Pancreas (tissue), 10 donors: ENCODE data around the gene FAM3C. TPM values are rescaled to one million over a fixed set of nuclear protein-coding genes. Genes with fewer than 3 reads are reported as not detected.

ENCODE experiments used
- ATAC-seq, 4 donors: fragments of 200-7000 bp; cut with Tn5 transposase; one replicate each; pipeline versions ENCODE4 v1.8.0 to v1.9.1; 2020; ENCODE audit warnings: mild to moderate bottlenecking in 4 of 4, moderate library complexity in 4 of 4
- DNase-seq, 6 donors: peaks; one replicate each; pipeline ENCODE4 v3.0.0-alpha.2; 2020
- FAIRE-seq: peaks from 2 replicates; lab custom pipeline; 2012; peaks lifted over from hg19 to GRCh38; lab: Jason Lieb, UNC
- H3K27ac ChIP-seq, 4 donors: fragments of 200-600 bp; sonication (generic); 1 replicate in 3 of 4; 2 replicates in 1 of 4; pipeline versions ENCODE4 v1.5.0 to v1.8.0; 2020
- H3K27me3 ChIP-seq, 4 donors: fragments of 200-600 bp; one replicate each; pipeline ENCODE4 v1.8.0; 2021
- H3K36me3 ChIP-seq, 3 donors: fragments of 200-600 bp; sonication (generic) in 1 of 3; one replicate each; pipeline versions ENCODE4 v1.5.0 to v1.8.0; 2020 to 2021
- H3K4me1 ChIP-seq, 3 donors: fragments of 200-600 bp; one replicate each; pipeline ENCODE4 v1.8.0; 2021
- H3K4me3 ChIP-seq, 4 donors: fragments of 200-600 bp; sonication (generic) in 2 of 4; one replicate each; pipeline versions ENCODE4 v1.5.0 to v1.8.0; 2020 to 2021
- H3K9me3 ChIP-seq, 4 donors: fragments of 200-600 bp; one replicate each; pipeline ENCODE4 v1.8.0; 2021
- CTCF ChIP-seq, 4 donors: fragments of 200-600 bp; sonication (generic) in 3 of 4; IDR thresholded peaks; one replicate each; pipeline versions ENCODE4 v1.5.0 to v1.8.0; 2021; ENCODE audit warnings: antibody characterized with exemption in 4 of 4
- WGBS, 2 donors: extraction: QIAGEN DNeasy Blood & Tissue Kit; methylation state at CpG; one replicate each; pipeline ENCODE4 v1.1.7; 2013; 5-methylcytosine and 5-hydroxymethylcytosine counted together
- intact Hi-C, 3 donors: fragments of 100-400 bp; cut with DNase I; formaldehyde crosslinking; loops; one replicate each; pipeline versions ENCODE4 v1.11.1 to v1.14.2; 2022
- polyA plus RNA-seq, 2 donors: library from polyadenylated mRNA; stranded (reverse); fragments of 200-250 nt; gene quantifications; one replicate each; pipeline ENCODE4 v1.2.3, GENCODE V29; 2013
- total RNA-seq, 6 donors: library from RNA; stranded (reverse); fragmentation: NEBNext Ultra II Directional in 4 of 6; extraction: Animal tissue kit (Norgen Biotek cat#: 25700) in 4 of 6; gene quantifications; one replicate each; pipeline versions ENCODE4 v1.2.1 to v1.2.4, GENCODE V29; 2021 to 2023
- donor health status: healthy with polysubstance abuse.
- donor health status: DM: no; HTN: no; CAD: no; lungs with moderate emphysema.
- donor health status: DM: no; HTN: no; CAD: no.
- donor health status: control.
- donor health status: control.
- donor health status: Bipolar disorder and iron deficiency.
- donor health status: DM: yes; HTN: yes; CAD: no.
- donor health status: DM: no; HTN: no; CAD: no.
- donor health status: DM: no; HTN: no; CAD: no.
- donor health status: DM: yes; HTN: yes; CAD: no.

FAM3C gene
- total and polyA plus RNA-seq, 8 donors = 18.2 to 43.6 (median 37.4) TPM

DNA sequence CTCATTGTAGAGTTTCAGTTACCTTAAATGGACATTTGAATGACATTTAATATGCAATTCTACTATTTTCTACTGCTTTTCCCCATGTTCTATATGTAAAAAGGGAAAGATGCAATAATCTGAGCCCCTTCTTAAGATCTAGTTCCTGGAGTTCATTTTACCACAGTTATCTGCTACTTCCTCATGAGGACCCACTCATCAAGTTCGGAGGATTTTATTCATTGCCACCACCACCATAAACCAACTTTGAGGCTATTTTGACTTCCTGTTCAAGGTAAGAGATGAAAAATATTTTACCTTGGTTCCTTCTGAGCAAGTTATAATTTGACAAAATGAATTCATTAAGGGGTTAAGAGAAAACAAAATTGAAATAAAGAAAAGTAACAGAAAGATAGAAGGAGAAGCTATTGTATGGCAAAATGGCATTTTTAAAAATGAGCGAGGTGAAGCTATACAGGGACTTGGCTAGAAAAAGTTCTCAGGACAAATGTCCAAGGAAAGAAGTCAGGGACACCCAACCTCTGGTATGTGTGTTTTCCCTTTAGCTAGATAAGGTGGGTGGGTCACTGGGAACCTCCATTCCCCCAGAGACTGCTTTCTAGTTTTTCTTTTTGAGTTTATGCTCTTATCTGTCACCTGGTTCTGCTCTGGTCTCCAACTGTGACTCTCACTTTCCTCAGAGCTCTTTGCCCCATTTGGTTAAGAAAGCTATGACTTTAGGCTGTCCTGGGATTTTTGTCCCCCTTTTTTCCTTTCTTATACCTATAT is 14.9 kb upstream of the FAM3C start:
- H3K9me3 ChIP-seq = no peaks in the 10 kb centered on the region
- H3K27me3 ChIP-seq = no peaks in the 10 kb centered on the region
- ATAC-seq (no peak), DNase-seq (no peak), FAIRE-seq (no peak)
- no peaks in the 10 kb centered on the region for H3K4me1 ChIP-seq
- 76 to 92% methylated on average over 2 of the region's 2 CpGs for WGBS, 2 donors
- intact Hi-C loops = no loop called here
- no peaks in the 10 kb centered on the region for H3K36me3 ChIP-seq
- TF ChIP-seq CTCF (IDR thresholded peaks at IDR 0.05) = no peak
- H3K4me3 ChIP-seq = no peak overlapping the region
- no peak overlapping the region for H3K27ac ChIP-seq

DNA sequence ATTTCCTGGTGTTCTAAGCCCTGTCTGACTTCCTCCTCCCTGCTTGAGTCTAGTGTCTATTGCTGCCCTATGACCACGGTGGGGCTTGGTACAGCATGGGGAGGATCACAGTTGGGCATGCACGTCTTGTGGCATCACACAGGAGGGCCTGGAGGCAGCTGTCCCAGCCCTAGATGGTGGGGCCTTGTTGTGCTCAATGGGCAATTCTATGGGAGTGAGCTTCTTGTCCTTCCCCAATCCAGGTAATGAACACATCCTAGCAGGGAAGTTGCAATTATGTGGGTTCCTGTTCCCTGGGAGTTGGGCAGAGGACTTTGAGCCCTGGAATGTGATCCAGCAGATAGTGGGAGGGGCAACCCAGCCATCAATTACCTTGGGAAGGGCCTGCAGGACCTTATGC is 10.8 kb upstream of the FAM3C start:
- TF ChIP-seq CTCF (IDR thresholded peaks at IDR 0.05) = no peak
- intact Hi-C loops = no loop called here
- no peaks in the 10 kb centered on the region for H3K9me3 ChIP-seq
- ATAC-seq = peak in 1 of 4 donors; percentile 35
- no peak for FAIRE-seq
- H3K4me3 ChIP-seq = no peak overlapping the region
- 93 to 97% methylated on average over 2 of the region's 2 CpGs for WGBS, 2 donors
- no peak overlapping the region for H3K27ac ChIP-seq
- no peaks in the 10 kb centered on the region for H3K4me1 ChIP-seq
- no peak for DNase-seq
- no peaks in the 10 kb centered on the region for H3K36me3 ChIP-seq
- no peaks in the 10 kb centered on the region for H3K27me3 ChIP-seq

- intact Hi-C loops = no loop called here
- no peak overlapping the region for H3K4me3 ChIP-seq
- DNase-seq = no peak
- no peak for TF ChIP-seq CTCF (IDR thresholded peaks at IDR 0.05)
- H3K27ac ChIP-seq = no peak overlapping the region
- no peaks in the 10 kb centered on the region for H3K27me3 ChIP-seq
- ATAC-seq = no peak
- no peaks in the 10 kb centered on the region for H3K4me1 ChIP-seq
- no peak for FAIRE-seq
- 86 to 90% methylated on average over 5 of the region's 5 CpGs for WGBS, 2 donors
- no peaks in the 10 kb centered on the region for H3K9me3 ChIP-seq
- H3K36me3 ChIP-seq = no peaks in the 10 kb centered on the region
Measured at GRCh38 chr7:121406461-121406860, 10.4 kb upstream of the FAM3C start.

DNA sequence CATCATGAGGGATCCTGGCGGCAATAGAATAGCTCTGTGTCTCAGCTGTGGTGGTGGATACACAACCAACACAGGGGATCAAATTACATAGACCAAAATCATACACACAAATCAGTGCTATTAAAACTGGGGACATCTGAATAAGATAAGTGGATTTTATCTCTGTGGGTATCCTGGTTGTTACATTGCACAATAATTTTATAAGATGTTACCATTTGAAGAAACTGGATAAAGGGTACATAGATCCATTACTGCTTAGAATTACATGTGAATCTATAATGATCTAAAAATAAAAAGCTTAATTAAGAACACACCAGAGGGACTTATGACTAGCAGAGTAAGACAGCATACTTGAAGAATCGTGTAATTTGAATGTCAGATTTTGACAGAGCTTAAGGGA is 8.2 kb upstream of the FAM3C start:
- Histone ChIP-seq H3K27ac (no peak overlapping the region), H3K27me3 (no peaks in the 10 kb centered on the region), H3K4me3 (no peak overlapping the region), H3K9me3 (no peaks in the 10 kb centered on the region), H3K4me1 (no peaks in the 10 kb centered on the region), H3K36me3 (no peaks in the 10 kb centered on the region)
- no peak for TF ChIP-seq CTCF (IDR thresholded peaks at IDR 0.05)
- ATAC-seq = no peak
- DNase-seq = no peak
- intact Hi-C loops = no loop called here
- 86 to 88% methylated on average over 2 of the region's 2 CpGs for WGBS, 2 donors
- FAIRE-seq = no peak

- Histone ChIP-seq H3K36me3 (no peaks in the 10 kb centered on the region), H3K27ac (no peak overlapping the region), H3K4me3 (no peak overlapping the region), H3K4me1 (peaks cover 4 to 10% (median 5%) of the 10 kb centered on the region in 3 donors), H3K27me3 (no peaks in the 10 kb centered on the region), H3K9me3 (no peaks in the 10 kb centered on the region)
- no peak for ATAC-seq
- WGBS, 2 donors = 51 to 53% methylated on average over 1 of the region's 1 CpG
- no peak for FAIRE-seq
- no peak for TF ChIP-seq CTCF (IDR thresholded peaks at IDR 0.05)
- intact Hi-C loops = no loop called here
- DNase-seq = no peak
Measured at GRCh38 chr7:121402701-121403100, 6.6 kb upstream of the FAM3C start.
